GM12875 (cell line): ENCODE data around the gene STK10.

Experiments
- H3K4me3 ChIP-seq: one replicate; pipeline ENCODE4 v1.5.1; 2011; ENCODE audit warnings: low read depth, low read length, control low read depth
- CTCF ChIP-seq: IDR thresholded peaks from 2 replicates; pipeline ENCODE4 v1.5.1; 2011; ENCODE audit warnings: low read depth, mild to moderate bottlenecking, control low read depth, inconsistent platforms, low read length, moderate library complexity, borderline replicate concordance; ENCODE audit not compliant: insufficient read depth

The STK10 gene

GRCh38 chr5:172048170-172048422 lies 139.9 kb downstream of the STK10 start:
- TF ChIP-seq CTCF = no peak
- no peak overlapping the region for H3K4me3 ChIP-seq

GRCh38 chr5:172046593-172046992 lies 141.4 kb downstream of the STK10 start:
- TF ChIP-seq CTCF = no peak
- no peak overlapping the region for H3K4me3 ChIP-seq

GRCh38 chr5:172045315-172045632 lies 142.8 kb downstream of the STK10 start:
- H3K4me3 ChIP-seq = no peak overlapping the region
- TF ChIP-seq CTCF = no peak

GRCh38 chr5:172044631-172045314 lies 143.3 kb downstream of the STK10 start:
- TF ChIP-seq CTCF = no peak
- H3K4me3 ChIP-seq = no peak overlapping the region

- H3K4me3 ChIP-seq = no peak overlapping the region
- TF ChIP-seq CTCF = no peak
Observed at GRCh38 chr5:172043865-172044264, 144.2 kb downstream of the STK10 start.

- no peak overlapping the region for H3K4me3 ChIP-seq
- TF ChIP-seq CTCF = no peak
Observed at GRCh38 chr5:172042183-172042582, 145.8 kb downstream of the STK10 start.

GRCh38 chr5:172038167-172038566 lies 149.9 kb downstream of the STK10 start:
- TF ChIP-seq CTCF = no peak
- no peak overlapping the region for H3K4me3 ChIP-seq
